ENCODE data around the gene PTPRK.

The PTPRK gene

GRCh38 chr6:128541261-128541660 lies 20.9 kb upstream of the PTPRK start:
- no peak for TF ChIP-seq CTCF (conservative IDR thresholded peaks at IDR 0.05)
- TF ChIP-seq ZFX (IDR thresholded peaks at IDR 0.05) = no peak
- H3K27ac ChIP-seq = no peak overlapping the region

- no peak for TF ChIP-seq CTCF (conservative IDR thresholded peaks at IDR 0.05)
- TF ChIP-seq ZFX (IDR thresholded peaks at IDR 0.05) = no peak
- no peak overlapping the region for H3K27ac ChIP-seq
These were observed 18.4 kb upstream of the PTPRK start for GRCh38 chr6:128538763-128539162.

- no peak overlapping the region for H3K27ac ChIP-seq
- TF ChIP-seq CTCF (conservative IDR thresholded peaks at IDR 0.05) (no peak), ZFX (IDR thresholded peaks at IDR 0.05) (no peak)
These were observed 12.4 kb upstream of the PTPRK start for GRCh38 chr6:128532827-128533226.

GRCh38 chr6:128532136-128532535 lies 11.7 kb upstream of the PTPRK start:
- no peak overlapping the region for H3K27ac ChIP-seq
- TF ChIP-seq CTCF (conservative IDR thresholded peaks at IDR 0.05) (no peak), ZFX (IDR thresholded peaks at IDR 0.05) (no peak)

- no peak for TF ChIP-seq ZFX (IDR thresholded peaks at IDR 0.05)
- no peak for TF ChIP-seq CTCF (conservative IDR thresholded peaks at IDR 0.05)
- H3K27ac ChIP-seq = no peak overlapping the region
These were observed 11.3 kb upstream of the PTPRK start for GRCh38 chr6:128531696-128532095.

GRCh38 chr6:128528241-128528640 lies 7.8 kb upstream of the PTPRK start:
- H3K27ac ChIP-seq = no peak overlapping the region
- no peak for TF ChIP-seq ZFX (IDR thresholded peaks at IDR 0.05)
- TF ChIP-seq CTCF (conservative IDR thresholded peaks at IDR 0.05) = no peak

GRCh38 chr6:128527375-128527774 lies 7.0 kb upstream of the PTPRK start:
- no peak for TF ChIP-seq ZFX (IDR thresholded peaks at IDR 0.05)
- TF ChIP-seq CTCF (conservative IDR thresholded peaks at IDR 0.05) = no peak
- H3K27ac ChIP-seq = no peak overlapping the region
